LNCAP (cell line): ENCODE data around the gene SH3BGRL2.

Experiments used
- CTCF ChIP-seq: fragments of 450-650 bp; IDR thresholded peaks from 2 replicates; pipeline ENCODE4 v1.5.1; 2017; ENCODE audit warnings: mild to moderate bottlenecking

Gene SH3BGRL2

GRCh38 chr6:79671600-79672266 lies 40.6 kb downstream of the SH3BGRL2 start:
- no peak for TF ChIP-seq CTCF

GRCh38 chr6:79672631-79673111 lies 41.5 kb downstream of the SH3BGRL2 start:
- peak; percentile 60 for TF ChIP-seq CTCF

- TF ChIP-seq CTCF: no peak
Measured at GRCh38 chr6:79673947-79674346, 42.8 kb downstream of the SH3BGRL2 start.

GRCh38 chr6:79676785-79677736 lies 45.9 kb downstream of the SH3BGRL2 start:
- TF ChIP-seq CTCF: no peak

GRCh38 chr6:79684876-79685275 lies 53.7 kb downstream of the SH3BGRL2 start:
- TF ChIP-seq CTCF: no peak

- no peak for TF ChIP-seq CTCF
Measured at GRCh38 chr6:79686707-79687309, 55.7 kb downstream of the SH3BGRL2 start.

GRCh38 chr6:79687759-79688158 lies 56.6 kb downstream of the SH3BGRL2 start:
- no peak for TF ChIP-seq CTCF
